GM08714 (cell line): ENCODE measurements around the gene HIC1.

ENCODE experiments used
- H3K4me3 ChIP-seq: fragments of 200-500 bp; sonication (Bioruptor generic); 2 replicates; pipeline ENCODE4 v1.5.1; 2014; ENCODE audit warnings: mild to moderate bottlenecking, low read length, inconsistent platforms
- ZNF274 ChIP-seq: IDR thresholded peaks from 2 replicates; pipeline ENCODE4 v1.6.1; 2012; ENCODE audit warnings: mild to moderate bottlenecking, low read depth, low read length

HIC1 gene

GRCh38 chr17:2058586-2059546 is 4.0 kb downstream of the HIC1 start:
- TF ChIP-seq ZNF274, result no peak
- H3K4me3 ChIP-seq, result peak overlapping the region; percentile 20; the same call in 1 of the 2 replicates

GRCh38 chr17:2059547-2060384 is 4.9 kb downstream of the HIC1 start:
- H3K4me3 ChIP-seq, result peak overlapping the region; percentile 7; the same call in 1 of the 2 replicates
- TF ChIP-seq ZNF274, result no peak

- no peak overlapping the region for H3K4me3 ChIP-seq
- TF ChIP-seq ZNF274, result no peak
Observed at GRCh38 chr17:2060385-2060658, 5.4 kb downstream of the HIC1 start.

GRCh38 chr17:2060681-2061440 is 6.0 kb downstream of the HIC1 start:
- no peak overlapping the region for H3K4me3 ChIP-seq
- no peak for TF ChIP-seq ZNF274

GRCh38 chr17:2061441-2061958 is 6.6 kb downstream of the HIC1 start:
- H3K4me3 ChIP-seq, result no peak overlapping the region
- TF ChIP-seq ZNF274, result no peak

- H3K4me3 ChIP-seq, result no peak overlapping the region
- no peak for TF ChIP-seq ZNF274
Observed at GRCh38 chr17:2062571-2063183, 7.8 kb downstream of the HIC1 start.

- TF ChIP-seq ZNF274, result no peak
- H3K4me3 ChIP-seq, result no peak overlapping the region
Observed at GRCh38 chr17:2063261-2064146, 8.6 kb downstream of the HIC1 start.

GRCh38 chr17:2064147-2064489 is 9.2 kb downstream of the HIC1 start:
- no peak for TF ChIP-seq ZNF274

GRCh38 chr17:2064520-2064971 is 9.6 kb downstream of the HIC1 start:
- H3K4me3 ChIP-seq, result no peak overlapping the region

More at GRCh38 chr17:2064147-2064489, 9.2 kb downstream of the HIC1 start:
- H3K4me3 ChIP-seq, result no peak overlapping the region

GRCh38 chr17:2064980-2065785 is 10.3 kb downstream of the HIC1 start:
- H3K4me3 ChIP-seq, result no peak overlapping the region
- no peak for TF ChIP-seq ZNF274

More at GRCh38 chr17:2064520-2064971, 9.6 kb downstream of the HIC1 start:
- no peak for TF ChIP-seq ZNF274

GRCh38 chr17:2065949-2066400 is 11.1 kb downstream of the HIC1 start:
- no peak for TF ChIP-seq ZNF274

More at GRCh38 chr17:2065949-2066400, 11.1 kb downstream of the HIC1 start:
- H3K4me3 ChIP-seq, result no peak overlapping the region
